IPS-18a (cell line): ENCODE results near the gene PRKN.

ENCODE experiments used
- H3K27ac ChIP-seq: one replicate; pipeline ENCODE4 v1.5.1; 2013; ENCODE audit warnings: low read length
- H3K27me3 ChIP-seq: one replicate; pipeline ENCODE4 v1.6.1; 2013; ENCODE audit warnings: mild to moderate bottlenecking, low read length; ENCODE audit not compliant: control insufficient read depth, insufficient read depth
- H3K36me3 ChIP-seq: one replicate; pipeline ENCODE4 v1.6.1; 2013; ENCODE audit warnings: low read depth, low read length; ENCODE audit not compliant: control insufficient read depth
- H3K4me1 ChIP-seq: one replicate; pipeline ENCODE4 v1.6.1; 2013; ENCODE audit warnings: low read depth, low read length; ENCODE audit not compliant: control insufficient read depth
- H3K4me3 ChIP-seq: one replicate; pipeline ENCODE4 v1.5.1; 2013; ENCODE audit warnings: low read length
- H3K9ac ChIP-seq: one replicate; pipeline ENCODE4 v1.6.1; 2013; ENCODE audit warnings: mild to moderate bottlenecking, low read length, moderate library complexity
- H3K9me3 ChIP-seq: one replicate; pipeline ENCODE4 v1.6.1; 2013; ENCODE audit warnings: low read depth, low read length; ENCODE audit not compliant: control insufficient read depth

Gene PRKN

GRCh38 chr6:162528538-162528937 is 199.0 kb downstream of the PRKN start:
- Histone ChIP-seq H3K27ac (no peak overlapping the region), H3K4me3 (no peak overlapping the region), H3K36me3 (no peaks in the 10 kb centered on the region), H3K4me1 (peaks cover 13% of the 10 kb centered on the region), H3K27me3 (no peaks in the 10 kb centered on the region), H3K9me3 (no peaks in the 10 kb centered on the region), H3K9ac (no peak overlapping the region)

- Histone ChIP-seq H3K4me3 (no peak overlapping the region), H3K4me1 (peaks cover 13% of the 10 kb centered on the region), H3K27me3 (no peaks in the 10 kb centered on the region), H3K9me3 (no peaks in the 10 kb centered on the region), H3K36me3 (no peaks in the 10 kb centered on the region), H3K9ac (no peak overlapping the region), H3K27ac (no peak overlapping the region)
Observed at GRCh38 chr6:162526960-162527359, 200.6 kb downstream of the PRKN start.

GRCh38 chr6:162525181-162525580 is 202.4 kb downstream of the PRKN start:
- Histone ChIP-seq H3K4me3 (no peak overlapping the region), H3K4me1 (peaks cover 13% of the 10 kb centered on the region), H3K27ac (no peak overlapping the region), H3K27me3 (no peaks in the 10 kb centered on the region), H3K36me3 (no peaks in the 10 kb centered on the region), H3K9me3 (no peaks in the 10 kb centered on the region), H3K9ac (no peak overlapping the region)

GRCh38 chr6:162512744-162513143 is 214.8 kb downstream of the PRKN start:
- Histone ChIP-seq H3K27me3 (no peaks in the 10 kb centered on the region), H3K4me1 (no peaks in the 10 kb centered on the region), H3K9ac (no peak overlapping the region), H3K9me3 (no peaks in the 10 kb centered on the region), H3K36me3 (no peaks in the 10 kb centered on the region), H3K27ac (no peak overlapping the region), H3K4me3 (no peak overlapping the region)

GRCh38 chr6:162497389-162497788 is 230.2 kb downstream of the PRKN start:
- Histone ChIP-seq H3K9me3 (no peaks in the 10 kb centered on the region), H3K4me3 (no peak overlapping the region), H3K27me3 (no peaks in the 10 kb centered on the region), H3K4me1 (no peaks in the 10 kb centered on the region), H3K36me3 (no peaks in the 10 kb centered on the region), H3K9ac (no peak overlapping the region), H3K27ac (no peak overlapping the region)

GRCh38 chr6:162493917-162494316 is 233.6 kb downstream of the PRKN start:
- Histone ChIP-seq H3K9me3 (no peaks in the 10 kb centered on the region), H3K4me1 (no peaks in the 10 kb centered on the region), H3K9ac (no peak overlapping the region), H3K4me3 (no peak overlapping the region), H3K36me3 (no peaks in the 10 kb centered on the region), H3K27ac (no peak overlapping the region), H3K27me3 (no peaks in the 10 kb centered on the region)

- no peaks in the 10 kb centered on the region for H3K27me3 ChIP-seq
- H3K9me3 ChIP-seq, result no peaks in the 10 kb centered on the region
- H3K27ac ChIP-seq, result no peak overlapping the region
- no peak overlapping the region for H3K4me3 ChIP-seq
- no peaks in the 10 kb centered on the region for H3K36me3 ChIP-seq
- H3K9ac ChIP-seq, result no peak overlapping the region
- H3K4me1 ChIP-seq, result no peaks in the 10 kb centered on the region
Observed at GRCh38 chr6:162491637-162492036, 235.9 kb downstream of the PRKN start.

- H3K36me3 ChIP-seq, result no peaks in the 10 kb centered on the region
- no peak overlapping the region for H3K27ac ChIP-seq
- peaks cover 4% of the 10 kb centered on the region for H3K4me1 ChIP-seq
- no peak overlapping the region for H3K4me3 ChIP-seq
- H3K27me3 ChIP-seq, result no peaks in the 10 kb centered on the region
- H3K9ac ChIP-seq, result no peak overlapping the region
- H3K9me3 ChIP-seq, result no peaks in the 10 kb centered on the region
Observed at GRCh38 chr6:162489101-162489976, 238.2 kb downstream of the PRKN start.

- no peak overlapping the region for H3K9ac ChIP-seq
Observed at GRCh38 chr6:162488444-162488843, 239.1 kb downstream of the PRKN start.

GRCh38 chr6:162485464-162485863 is 242.1 kb downstream of the PRKN start:
- no peak overlapping the region for H3K9ac ChIP-seq
- H3K27ac ChIP-seq, result no peak overlapping the region
- no peaks in the 10 kb centered on the region for H3K9me3 ChIP-seq
- no peaks in the 10 kb centered on the region for H3K36me3 ChIP-seq
- H3K4me3 ChIP-seq, result no peak overlapping the region
- no peaks in the 10 kb centered on the region for H3K27me3 ChIP-seq
- H3K4me1 ChIP-seq, result peaks cover 4% of the 10 kb centered on the region

More at GRCh38 chr6:162488444-162488843, 239.1 kb downstream of the PRKN start:
- Histone ChIP-seq H3K4me1 (peaks cover 4% of the 10 kb centered on the region), H3K36me3 (no peaks in the 10 kb centered on the region), H3K4me3 (no peak overlapping the region), H3K27ac (no peak overlapping the region), H3K9me3 (no peaks in the 10 kb centered on the region), H3K27me3 (no peaks in the 10 kb centered on the region)

- Histone ChIP-seq H3K4me1 (peaks cover 4% of the 10 kb centered on the region), H3K9ac (no peak overlapping the region), H3K4me3 (no peak overlapping the region), H3K36me3 (no peaks in the 10 kb centered on the region), H3K27me3 (no peaks in the 10 kb centered on the region), H3K9me3 (no peaks in the 10 kb centered on the region), H3K27ac (no peak overlapping the region)
Observed at GRCh38 chr6:162481938-162482337, 245.6 kb downstream of the PRKN start.

- H3K9ac ChIP-seq, result no peak overlapping the region
- H3K27ac ChIP-seq, result no peak overlapping the region
- H3K27me3 ChIP-seq, result no peaks in the 10 kb centered on the region
- H3K4me1 ChIP-seq, result peaks cover 4% of the 10 kb centered on the region
- H3K36me3 ChIP-seq, result no peaks in the 10 kb centered on the region
- H3K9me3 ChIP-seq, result no peaks in the 10 kb centered on the region
- no peak overlapping the region for H3K4me3 ChIP-seq
Observed at GRCh38 chr6:162481320-162481719, 246.2 kb downstream of the PRKN start.
